ENCODE measurements around the gene NPTXR. TPM values are rescaled to one million over a fixed set of nuclear protein-coding genes. Genes with fewer than 3 reads are reported as not detected.

NPTXR gene
- total and polyA plus RNA-seq, 4 donors, result 6.1 to 21.9 (median 13.9) TPM

GRCh38 chr22:38866024-38866398 lies 22.2 kb upstream of the NPTXR start:
- ATAC-seq (ENCODE audit: low FRiP score) (no peak), DNase-seq (no peak)
- whole genome bisulfite sequencing, 2 donors, result 79 to 80% methylated on average over 15 of the region's 15 CpGs

DNA sequence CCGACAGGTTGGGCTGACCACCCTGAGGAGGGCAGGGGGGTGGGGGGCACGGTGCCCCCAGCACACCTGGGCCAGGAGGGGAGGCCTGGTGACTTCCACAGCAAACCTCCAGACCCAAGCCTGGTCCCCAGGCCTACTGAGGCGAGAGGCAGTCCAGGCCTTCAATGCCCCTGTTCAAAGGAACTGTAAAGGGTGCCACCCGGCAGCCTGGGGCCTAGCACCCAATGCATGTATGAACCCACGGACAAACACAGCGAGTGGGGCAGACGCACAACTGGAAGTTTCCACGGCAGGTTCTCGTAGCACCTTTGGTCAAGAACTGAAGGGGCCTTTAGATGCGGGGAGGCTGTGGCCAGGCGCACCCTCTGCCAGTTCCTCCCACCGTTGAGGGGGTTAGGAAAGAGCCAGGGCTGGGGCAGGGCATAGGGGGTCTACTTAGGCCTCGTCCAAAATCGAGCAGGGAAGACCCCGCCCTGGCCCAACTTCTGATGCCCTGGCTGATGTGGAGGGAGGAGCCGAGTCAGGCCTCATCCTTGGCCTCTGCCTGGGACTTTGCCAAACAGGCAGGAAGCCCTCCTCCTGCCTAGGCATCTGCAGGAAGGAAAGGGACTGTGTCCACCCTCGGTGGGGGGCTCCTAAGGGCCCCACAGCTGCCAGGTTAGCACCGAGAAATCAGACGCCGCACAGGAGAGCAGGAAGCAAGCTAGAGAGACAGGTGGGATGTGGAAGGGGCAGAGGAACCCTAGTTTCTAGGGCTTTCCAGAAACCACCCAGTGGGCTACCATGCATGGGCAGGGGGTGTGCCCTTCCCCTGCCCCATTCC lies 21.6 kb upstream of the NPTXR start:
- Histone ChIP-seq H3K4me1 (ENCODE audit: control insufficient read depth in 1 of 2, insufficient read depth in 2 of 2, low read length in 2 of 2) (peaks cover 0 to 3% of the 10 kb centered on the region in 2 donors), H3K9me3 (ENCODE audit: control insufficient read depth, low read length) (no peaks in the 10 kb centered on the region), H3K36me3 (ENCODE audit: control insufficient read depth in 1 of 2, insufficient read depth in 2 of 2, low read length in 1 of 2) (no peaks in the 10 kb centered on the region), H3K27ac (ENCODE audit: low read depth in 1 of 2, low read length in 2 of 2) (no peak overlapping the region), H3K27me3 (ENCODE audit: control insufficient read depth in 1 of 2, insufficient read depth in 2 of 2, low read length in 1 of 2) (no peaks in the 10 kb centered on the region), H3K4me3 (ENCODE audit: low read length in 2 of 2) (no peak overlapping the region)
- intact Hi-C loops (cut with DNase I), result loop anchor here in 1 of 2 donors (5.0 kb wide), 1 partner anchor 257 kb away; no protein-coding TSS in a partner anchor
- WGBS, 2 donors, result 68 to 70% methylated on average over 20 of the region's 20 CpGs
- DNase-seq (peak; percentile 45 to 68), ATAC-seq (ENCODE audit: low FRiP score) (no peak)

More at GRCh38 chr22:38866024-38866398, 22.2 kb upstream of the NPTXR start:
- Histone ChIP-seq H3K27ac (ENCODE audit: low read depth in 1 of 2, low read length in 2 of 2) (no peak overlapping the region), H3K4me3 (ENCODE audit: low read length in 2 of 2) (no peak overlapping the region), H3K9me3 (ENCODE audit: control insufficient read depth, low read length) (no peaks in the 10 kb centered on the region), H3K4me1 (ENCODE audit: control insufficient read depth in 1 of 2, insufficient read depth in 2 of 2, low read length in 2 of 2) (peaks cover 0 to 3% of the 10 kb centered on the region in 2 donors), H3K27me3 (ENCODE audit: control insufficient read depth in 1 of 2, insufficient read depth in 2 of 2, low read length in 1 of 2) (no peaks in the 10 kb centered on the region), H3K36me3 (ENCODE audit: control insufficient read depth in 1 of 2, insufficient read depth in 2 of 2, low read length in 1 of 2) (no peaks in the 10 kb centered on the region)
- intact Hi-C loops (cut with DNase I), result loop anchor here in 1 of 2 donors (5.0 kb wide), 1 partner anchor 256 kb away; no protein-coding TSS in a partner anchor

- ATAC-seq (ENCODE audit: low FRiP score), result peak; percentile 37
- intact Hi-C loops (cut with DNase I), result loop anchor here (5.0 kb wide), 3 partner anchors 97 to 258 kb away; partner anchors contain the start of gene APOBEC3B (in 1 of the 2)
- H3K4me3 ChIP-seq (ENCODE audit: low read length in 2 of 2), result no peak overlapping the region
- no peak overlapping the region for H3K27ac ChIP-seq (ENCODE audit: low read depth in 1 of 2, low read length in 2 of 2)
- no peaks in the 10 kb centered on the region for H3K27me3 ChIP-seq (ENCODE audit: control insufficient read depth in 1 of 2, insufficient read depth in 2 of 2, low read length in 1 of 2)
- no peaks in the 10 kb centered on the region for H3K9me3 ChIP-seq (ENCODE audit: control insufficient read depth, low read length)
- 19 to 20% methylated on average over 24 of the region's 24 CpGs for WGBS, 2 donors
- DNase-seq, result peak; percentile 74 to 87
- no peaks in the 10 kb centered on the region for H3K36me3 ChIP-seq (ENCODE audit: control insufficient read depth in 1 of 2, insufficient read depth in 2 of 2, low read length in 1 of 2)
- peaks cover 0 to 3% of the 10 kb centered on the region in 2 donors for H3K4me1 ChIP-seq (ENCODE audit: control insufficient read depth in 1 of 2, insufficient read depth in 2 of 2, low read length in 2 of 2)
Observed at GRCh38 chr22:38864361-38865191, 20.7 kb upstream of the NPTXR start.

GRCh38 chr22:38863531-38864131 lies 19.8 kb upstream of the NPTXR start:
- intact Hi-C loops (cut with DNase I), result loop anchor here (5.0 kb wide), 2 partner anchors 96 to 119 kb away; partner anchors contain the start of gene APOBEC3B (in 1 of the 2)
- H3K27me3 ChIP-seq (ENCODE audit: control insufficient read depth in 1 of 2, insufficient read depth in 2 of 2, low read length in 1 of 2), result no peaks in the 10 kb centered on the region
- no peak overlapping the region for H3K27ac ChIP-seq (ENCODE audit: low read depth in 1 of 2, low read length in 2 of 2)
- H3K36me3 ChIP-seq (ENCODE audit: control insufficient read depth in 1 of 2, insufficient read depth in 2 of 2, low read length in 1 of 2), result no peaks in the 10 kb centered on the region
- DNase-seq, result peak; percentile 47 to 70
- WGBS, 2 donors, result 68 to 73% methylated on average over 12 of the region's 12 CpGs
- peaks cover 0 to 3% of the 10 kb centered on the region in 2 donors for H3K4me1 ChIP-seq (ENCODE audit: control insufficient read depth in 1 of 2, insufficient read depth in 2 of 2, low read length in 2 of 2)
- no peaks in the 10 kb centered on the region for H3K9me3 ChIP-seq (ENCODE audit: control insufficient read depth, low read length)
- H3K4me3 ChIP-seq (ENCODE audit: low read length in 2 of 2), result no peak overlapping the region
- ATAC-seq (ENCODE audit: low FRiP score), result no peak

DNA sequence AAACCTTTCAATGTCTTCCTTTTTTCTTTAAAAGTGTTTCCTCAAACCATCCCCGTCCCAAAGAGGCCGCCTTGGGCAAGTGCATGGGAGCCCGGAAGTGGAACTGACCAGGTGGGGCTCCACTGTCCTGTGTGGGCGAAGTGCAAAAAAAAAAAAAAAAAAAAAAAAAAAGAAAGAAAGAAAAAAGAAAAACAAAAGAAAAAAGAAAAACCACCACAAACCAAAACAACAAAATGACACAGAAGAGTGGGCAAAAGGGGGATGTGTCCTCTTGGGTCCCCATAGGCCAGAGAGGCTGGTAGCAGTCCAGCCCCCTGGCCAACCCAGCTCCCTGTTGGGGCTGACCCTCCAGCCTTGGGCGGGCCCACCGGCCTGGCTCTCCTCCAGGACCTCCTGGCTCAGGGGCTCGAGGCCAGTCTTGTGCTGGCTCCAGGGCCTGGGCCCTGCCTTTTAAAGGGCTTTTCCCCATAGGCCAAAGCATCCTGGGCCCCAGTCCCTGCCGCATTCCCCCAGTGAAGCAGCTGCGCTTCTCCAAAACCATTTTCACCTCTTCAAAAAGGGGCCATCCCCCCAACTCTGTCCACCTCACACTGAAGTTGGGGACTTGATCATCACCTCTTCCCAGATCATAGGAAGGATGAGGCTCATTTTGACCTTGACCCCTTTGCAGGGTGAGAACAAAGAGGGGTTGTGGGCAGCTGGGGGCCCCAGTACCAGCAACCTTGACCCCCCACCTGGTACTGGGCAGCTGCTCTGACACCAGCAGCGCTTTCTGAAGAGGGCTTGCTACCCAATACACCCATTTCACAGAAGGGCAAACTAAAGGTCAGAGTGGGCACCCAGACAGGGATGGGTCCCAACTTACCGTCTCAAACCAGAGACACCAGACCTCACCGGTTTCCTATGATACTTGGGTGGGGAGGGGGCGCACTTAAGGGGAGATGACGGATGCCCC lies 18.8 kb upstream of the NPTXR start:
- DNase-seq, result peak; percentile 83 to 90
- WGBS, 2 donors, result 33 to 35% methylated on average over 14 of the region's 14 CpGs
- intact Hi-C loops (cut with DNase I), result loop anchor here (5.0 kb wide), 2 partner anchors 95 to 120 kb away; partner anchors contain the start of gene APOBEC3B (in 1 of the 2)
- peaks cover 0 to 3% of the 10 kb centered on the region in 2 donors for H3K4me1 ChIP-seq (ENCODE audit: control insufficient read depth in 1 of 2, insufficient read depth in 2 of 2, low read length in 2 of 2)
- peak; percentile 62 for ATAC-seq (ENCODE audit: low FRiP score)
- no peaks in the 10 kb centered on the region for H3K27me3 ChIP-seq (ENCODE audit: control insufficient read depth in 1 of 2, insufficient read depth in 2 of 2, low read length in 1 of 2)
- H3K27ac ChIP-seq (ENCODE audit: low read depth in 1 of 2, low read length in 2 of 2), result peak overlapping the region in 1 of 2 donors; percentile 7
- H3K9me3 ChIP-seq (ENCODE audit: control insufficient read depth, low read length), result no peaks in the 10 kb centered on the region
- H3K4me3 ChIP-seq (ENCODE audit: low read length in 2 of 2), result no peak overlapping the region
- H3K36me3 ChIP-seq (ENCODE audit: control insufficient read depth in 1 of 2, insufficient read depth in 2 of 2, low read length in 1 of 2), result no peaks in the 10 kb centered on the region

DNA sequence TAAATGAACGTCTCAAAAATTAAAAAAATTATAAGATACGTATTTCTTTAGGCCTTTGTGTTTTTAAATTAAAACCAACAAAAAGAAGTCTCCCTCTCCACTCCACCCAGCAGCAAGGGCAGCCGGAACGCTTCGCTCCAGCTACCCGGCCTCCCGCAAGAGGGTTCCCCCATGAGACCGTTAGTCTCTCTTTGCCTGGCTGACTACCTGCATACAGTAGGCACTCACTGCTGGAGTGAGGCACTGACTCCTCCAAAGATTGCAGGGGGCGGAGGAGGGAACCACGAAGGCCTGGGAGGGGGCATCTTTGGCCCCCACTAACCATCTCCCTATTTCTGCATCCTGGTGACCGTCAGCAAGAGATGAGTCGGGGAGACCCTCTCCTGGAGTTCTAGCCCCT lies 18.1 kb upstream of the NPTXR start:
- H3K4me3 ChIP-seq (ENCODE audit: low read length in 2 of 2), result no peak overlapping the region
- no peaks in the 10 kb centered on the region for H3K27me3 ChIP-seq (ENCODE audit: control insufficient read depth in 1 of 2, insufficient read depth in 2 of 2, low read length in 1 of 2)
- ATAC-seq (ENCODE audit: low FRiP score) (no peak), DNase-seq (peak in 1 of 2 donors; percentile 31)
- intact Hi-C loops (cut with DNase I), result loop anchor here (5.0 kb wide), 2 partner anchors 95 to 120 kb away; partner anchors contain the start of gene APOBEC3B (in 1 of the 2)
- no peak overlapping the region for H3K27ac ChIP-seq (ENCODE audit: low read depth in 1 of 2, low read length in 2 of 2)
- no peaks in the 10 kb centered on the region for H3K9me3 ChIP-seq (ENCODE audit: control insufficient read depth, low read length)
- no peaks in the 10 kb centered on the region for H3K36me3 ChIP-seq (ENCODE audit: control insufficient read depth in 1 of 2, insufficient read depth in 2 of 2, low read length in 1 of 2)
- 17 to 20% methylated on average over 12 of the region's 12 CpGs for WGBS, 2 donors
- peaks cover 0 to 3% of the 10 kb centered on the region in 2 donors for H3K4me1 ChIP-seq (ENCODE audit: control insufficient read depth in 1 of 2, insufficient read depth in 2 of 2, low read length in 2 of 2)

- Histone ChIP-seq H3K27ac (ENCODE audit: low read depth in 1 of 2, low read length in 2 of 2) (no peak overlapping the region), H3K27me3 (ENCODE audit: control insufficient read depth in 1 of 2, insufficient read depth in 2 of 2, low read length in 1 of 2) (no peaks in the 10 kb centered on the region), H3K4me1 (ENCODE audit: control insufficient read depth in 1 of 2, insufficient read depth in 2 of 2, low read length in 2 of 2) (peaks cover 0 to 3% of the 10 kb centered on the region in 2 donors), H3K36me3 (ENCODE audit: control insufficient read depth in 1 of 2, insufficient read depth in 2 of 2, low read length in 1 of 2) (no peaks in the 10 kb centered on the region), H3K4me3 (ENCODE audit: low read length in 2 of 2) (no peak overlapping the region), H3K9me3 (ENCODE audit: control insufficient read depth, low read length) (no peaks in the 10 kb centered on the region)
- intact Hi-C loops (cut with DNase I), result loop anchor here (5.0 kb wide), 2 partner anchors 94 to 121 kb away; partner anchors contain the start of gene APOBEC3B (in 1 of the 2)
- ATAC-seq (ENCODE audit: low FRiP score), result no peak
- 23 to 28% methylated on average over 13 of the region's 13 CpGs for WGBS, 2 donors
- peak; percentile 42 to 58 for DNase-seq
Observed at GRCh38 chr22:38861170-38861876, 17.5 kb upstream of the NPTXR start.
